ENCODE measurements around the gene CRTAP. TPM values are rescaled to one million over a fixed set of nuclear protein-coding genes. Genes with fewer than 3 reads are reported as not detected.
"Not testable (repeated sequence)": the region's sequence is repeated elsewhere in the genome, so short reads cannot be mapped to it uniquely, and the experiment has no call there.

The CRTAP gene
- total RNA-seq, 1 donor from 2014 or later, result 98.1 TPM

DNA sequence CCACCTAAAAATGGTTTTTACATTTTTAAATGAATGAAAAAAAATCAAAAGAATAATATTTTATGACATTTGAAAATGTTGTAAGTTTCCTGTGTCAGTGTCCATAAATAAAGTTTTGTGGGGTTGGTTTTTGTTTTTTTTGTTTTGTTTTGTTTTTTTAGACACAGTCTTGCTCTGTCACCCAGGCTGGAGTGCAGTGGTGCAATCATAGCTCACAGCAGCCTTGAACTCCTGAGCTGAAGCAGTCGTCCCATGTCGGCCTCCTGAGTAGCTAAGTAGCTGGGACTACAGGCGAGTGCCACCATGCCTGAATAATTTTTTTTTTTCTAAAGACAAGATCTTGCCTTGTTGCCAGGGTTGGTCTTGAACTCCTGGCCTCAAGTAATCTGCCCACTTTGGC is 14.1 kb upstream of the CRTAP start:
- DNase-seq (ENCODE audit: low read depth in 2 of 2), result no peak

- no peak for DNase-seq (ENCODE audit: low read depth in 2 of 2)
These were observed 13.6 kb upstream of the CRTAP start for GRCh38 chr3:33100229-33100628.

- no peak for DNase-seq (ENCODE audit: low read depth in 2 of 2)
These were observed 10.8 kb upstream of the CRTAP start for GRCh38 chr3:33103034-33103433.

DNA sequence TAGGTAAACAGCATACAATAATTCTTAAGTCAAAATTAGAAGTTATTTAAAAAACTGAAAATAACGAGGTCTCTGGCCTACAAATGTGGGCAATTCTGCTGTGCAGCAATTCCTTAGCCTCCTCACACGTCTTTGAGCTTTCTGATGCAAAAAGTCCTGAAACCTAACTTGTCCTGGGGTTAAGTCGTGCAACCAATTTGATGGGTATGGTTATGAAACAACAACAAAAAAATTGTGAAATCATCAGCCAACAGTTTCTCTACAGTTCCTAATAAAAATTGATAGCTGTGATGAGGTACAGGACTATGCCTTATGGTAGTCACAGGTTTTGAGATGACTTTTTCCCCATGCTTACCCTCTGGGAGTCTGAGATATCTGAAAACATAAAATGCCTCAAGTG is 10.3 kb upstream of the CRTAP start:
- DNase-seq (ENCODE audit: low read depth in 2 of 2), result no peak

DNA sequence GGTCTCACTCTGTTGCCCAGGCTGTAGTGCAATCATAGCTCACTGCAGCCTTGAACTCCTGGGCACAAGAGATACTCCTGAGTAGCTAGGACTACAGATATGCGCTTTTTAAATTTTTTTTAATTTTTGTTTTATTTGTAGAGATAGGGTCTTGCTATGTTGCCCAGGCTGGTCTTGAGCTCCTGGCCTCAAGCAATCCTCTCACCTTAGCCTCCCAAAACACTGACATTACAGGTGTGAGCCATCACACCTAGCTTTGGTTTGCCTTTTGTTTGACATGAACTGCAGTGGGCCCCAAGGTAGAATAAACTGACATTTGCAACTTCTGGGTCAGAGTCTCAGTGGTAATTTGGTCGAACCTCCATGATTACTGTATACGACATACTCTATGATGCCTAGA is 9.0 kb upstream of the CRTAP start:
- DNase-seq (ENCODE audit: low read depth in 2 of 2), result no peak

- DNase-seq (ENCODE audit: low read depth in 2 of 2), result no peak
These were observed 8.4 kb upstream of the CRTAP start for GRCh38 chr3:33105341-33105948.

DNA sequence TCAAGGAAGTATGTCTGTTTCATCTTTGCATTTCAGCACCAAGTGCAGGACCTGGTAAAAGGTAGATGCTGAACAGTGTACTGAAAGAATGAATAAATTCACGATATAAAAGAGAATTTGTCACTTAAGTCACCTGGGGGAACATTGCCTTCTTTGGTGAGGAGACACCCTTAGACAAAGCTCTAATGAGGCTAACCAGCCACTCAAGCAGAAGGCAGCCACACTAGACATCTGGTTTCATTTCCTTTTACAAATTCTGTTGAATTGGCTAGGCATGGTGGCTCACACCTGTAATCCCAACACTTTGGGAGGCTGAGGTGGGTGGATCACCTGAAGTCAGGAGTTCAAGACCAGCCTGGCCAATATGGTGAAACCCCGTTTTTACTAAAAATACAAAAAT is 7.0 kb upstream of the CRTAP start:
- not testable (repeated sequence) for DNase-seq (ENCODE audit: low read depth in 2 of 2)

- no peak for DNase-seq (ENCODE audit: low read depth in 2 of 2)
These were observed 2.2 kb upstream of the CRTAP start for GRCh38 chr3:33111581-33111980.

DNA sequence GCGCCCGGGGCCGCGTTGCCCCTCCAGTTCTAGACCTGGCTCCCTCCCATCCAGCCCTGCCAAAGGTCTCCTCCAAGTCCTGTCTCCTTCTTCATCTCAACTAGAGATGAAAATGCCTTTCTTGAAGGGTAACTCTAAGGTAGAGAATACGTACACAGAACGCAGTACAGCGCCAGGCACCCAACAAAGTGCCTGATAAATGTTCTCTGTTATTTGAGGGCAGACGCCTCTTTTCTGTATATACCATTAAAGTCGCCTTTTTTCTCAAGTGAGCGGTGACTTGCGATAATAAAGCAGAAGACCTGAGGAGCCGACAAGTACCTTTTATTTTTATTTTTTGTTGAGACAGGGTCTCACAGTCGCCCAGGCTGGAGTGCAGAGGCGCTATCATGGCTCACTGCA is 809 bp downstream of the CRTAP start:
- no peak for DNase-seq (ENCODE audit: low read depth in 2 of 2)

GRCh38 chr3:33115024-33115768 is 1.4 kb downstream of the CRTAP start:
- peak in 1 of 2 donors; percentile 65 for DNase-seq (ENCODE audit: low read depth in 2 of 2)

- DNase-seq (ENCODE audit: low read depth in 2 of 2), result no peak
These were observed 3.6 kb downstream of the CRTAP start for GRCh38 chr3:33117461-33117860.

- no peak for DNase-seq (ENCODE audit: low read depth in 2 of 2)
These were observed 6.1 kb downstream of the CRTAP start for GRCh38 chr3:33119891-33120290.

DNA sequence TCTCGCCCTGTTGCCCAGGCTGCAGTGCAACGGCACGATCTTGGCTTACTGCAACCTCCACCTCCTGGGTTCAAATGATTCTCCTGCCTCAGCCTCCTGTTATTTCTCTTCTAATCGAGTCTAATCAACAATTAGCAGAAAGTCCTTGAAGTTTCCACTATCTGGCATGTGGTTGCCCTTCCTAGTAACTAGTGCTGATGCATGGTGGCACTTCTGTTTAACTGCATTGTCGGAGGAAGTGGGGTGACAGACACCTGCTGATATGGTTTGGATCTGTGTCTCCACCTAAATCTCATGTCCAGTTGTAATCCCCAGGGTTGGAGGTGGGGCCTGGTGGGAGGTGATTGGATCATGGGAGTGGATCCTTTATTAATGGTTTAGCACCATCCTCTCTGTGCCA is 9.2 kb downstream of the CRTAP start:
- DNase-seq (ENCODE audit: low read depth in 2 of 2), result no peak

- DNase-seq (ENCODE audit: low read depth in 2 of 2), result no peak
These were observed 10.8 kb downstream of the CRTAP start for GRCh38 chr3:33124638-33125037.

DNA sequence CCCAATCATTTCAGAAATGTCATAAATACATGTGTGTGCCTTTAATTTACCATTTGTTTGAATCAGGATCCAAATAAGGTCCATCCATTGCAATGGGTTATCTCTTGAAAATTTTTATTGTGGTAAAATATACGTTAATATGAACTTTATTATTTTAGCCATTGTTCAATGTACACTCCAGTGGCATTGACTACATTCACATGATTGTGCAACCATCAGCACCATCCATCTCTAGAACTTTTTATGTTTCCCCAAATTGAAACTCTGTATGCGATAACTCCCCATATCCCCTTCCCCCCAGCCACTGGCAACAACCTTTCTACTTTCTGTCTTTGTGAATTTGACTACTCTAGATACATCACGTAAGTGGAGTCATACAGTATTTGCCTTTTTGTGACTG is 12.0 kb downstream of the CRTAP start:
- DNase-seq (ENCODE audit: low read depth in 2 of 2), result no peak

GRCh38 chr3:33128706-33129105 is 14.9 kb downstream of the CRTAP start:
- no peak for DNase-seq (ENCODE audit: low read depth in 2 of 2)

GRCh38 chr3:33130144-33130543 is 16.3 kb downstream of the CRTAP start:
- no peak for DNase-seq (ENCODE audit: low read depth in 2 of 2)

- peak; percentile 62 to 79 for DNase-seq (ENCODE audit: low read depth in 2 of 2)
These were observed 17.7 kb downstream of the CRTAP start for GRCh38 chr3:33131331-33132018.

DNA sequence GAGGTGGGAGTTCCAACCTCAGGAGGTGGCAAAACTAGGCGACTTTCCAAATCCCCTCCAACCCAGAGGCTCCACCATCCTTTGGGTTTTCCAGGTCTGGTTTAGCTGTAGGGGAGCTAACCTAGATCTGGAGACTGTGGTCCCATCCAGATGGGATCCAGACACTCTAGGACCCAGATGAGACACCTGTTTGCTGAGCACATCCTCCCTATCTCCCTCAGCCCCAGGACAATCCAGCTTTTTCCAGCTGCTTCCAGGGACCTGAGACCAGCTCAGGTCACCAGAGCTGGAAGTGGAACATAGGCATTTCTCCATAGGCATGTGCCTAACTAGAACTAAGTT is 18.2 kb downstream of the CRTAP start:
- no peak for DNase-seq (ENCODE audit: low read depth in 2 of 2)

- DNase-seq (ENCODE audit: low read depth in 2 of 2), result peak in 1 of 2 donors; percentile 58
These were observed 20.3 kb downstream of the CRTAP start for GRCh38 chr3:33134026-33134625.

DNA sequence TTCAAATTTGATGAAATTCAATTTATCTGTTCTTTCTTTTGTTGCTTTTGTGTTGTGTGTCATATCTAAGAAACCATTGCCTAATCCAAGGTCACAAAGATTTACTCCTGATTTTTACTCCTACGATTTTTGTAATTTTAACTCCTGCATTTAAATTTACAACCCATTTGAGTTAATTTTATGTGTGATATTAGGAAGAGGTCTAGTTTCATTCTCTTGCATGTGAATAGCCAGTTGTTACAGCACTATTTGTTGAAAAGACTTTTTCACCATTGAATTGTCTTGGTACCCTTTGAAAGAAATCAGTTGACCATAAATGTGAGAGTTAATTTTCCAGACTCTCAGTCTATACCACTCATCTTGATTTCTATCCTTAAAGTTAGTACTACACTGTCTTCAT is 23.9 kb downstream of the CRTAP start:
- no peak for DNase-seq (ENCODE audit: low read depth in 2 of 2)

DNA sequence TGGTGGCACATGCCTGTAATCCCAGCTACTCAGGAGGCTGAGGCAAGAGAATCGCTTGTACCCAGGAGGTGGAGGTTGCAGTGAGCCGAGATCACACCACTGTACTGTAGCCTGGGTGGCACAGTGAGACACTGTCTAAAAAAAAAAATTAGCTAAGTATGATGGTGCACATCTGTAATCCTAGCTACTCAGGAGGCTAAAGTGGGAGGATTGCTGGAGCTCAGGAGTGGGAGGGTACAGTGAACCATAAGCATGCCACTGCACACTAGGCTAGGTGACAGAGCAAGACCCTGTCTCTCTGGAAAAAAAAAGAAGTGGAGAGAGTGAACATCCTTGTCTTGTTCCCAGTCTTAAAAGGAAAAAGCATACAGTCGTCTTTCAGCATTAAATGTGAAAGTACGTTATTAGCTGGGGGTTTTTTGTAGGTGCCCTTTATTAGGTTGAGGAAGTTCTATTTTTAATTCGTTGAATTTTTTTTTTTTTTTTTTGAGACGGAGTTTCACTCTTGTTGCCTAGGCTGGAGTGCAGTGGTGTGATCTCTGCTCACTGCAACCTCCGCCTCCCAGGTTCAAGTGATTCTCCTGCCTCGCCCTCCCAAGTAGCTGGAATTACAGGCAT is 25.3 kb downstream of the CRTAP start:
- DNase-seq (ENCODE audit: low read depth in 2 of 2), result not testable (repeated sequence)

Measured in dermis microvascular lymphatic vessel endothelial cell (primary cell).